DMS 273 treated with DMSO at 0.1 percent for 48 hours (cell line): ENCODE measurements around the gene VDAC1.
"Not testable (repeated sequence)": the region's sequence is repeated elsewhere in the genome, so short reads cannot be mapped to it uniquely, and the experiment has no call there.

Experiments
- DNase-seq: peaks from one replicate; lab custom pipeline; 2025; lab: John Stamatoyannopoulos, UW

VDAC1 gene

GRCh38 chr5:133941456-133942196 lies 63.1 kb downstream of the VDAC1 start:
- no peak for DNase-seq

DNA sequence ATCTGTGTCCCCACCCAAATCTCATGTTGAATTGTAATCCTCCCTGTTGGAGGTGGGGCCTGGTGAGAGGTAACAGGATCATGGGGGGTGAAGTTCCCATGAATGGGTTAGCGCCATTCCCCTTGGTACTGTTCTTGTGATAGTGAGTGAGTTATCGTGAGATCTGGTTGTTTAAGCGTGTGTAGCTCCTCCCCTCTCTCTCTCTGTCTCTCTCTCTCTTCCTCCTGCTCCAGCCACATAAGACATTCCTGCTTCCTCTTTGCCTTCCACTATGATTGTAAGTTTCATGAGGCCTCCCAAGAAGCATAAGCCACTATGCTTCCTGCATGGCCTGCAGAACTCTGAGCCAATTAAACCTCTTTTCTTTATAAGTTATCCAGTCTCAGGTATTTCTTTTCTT lies 65.1 kb downstream of the VDAC1 start:
- no peak for DNase-seq

DNA sequence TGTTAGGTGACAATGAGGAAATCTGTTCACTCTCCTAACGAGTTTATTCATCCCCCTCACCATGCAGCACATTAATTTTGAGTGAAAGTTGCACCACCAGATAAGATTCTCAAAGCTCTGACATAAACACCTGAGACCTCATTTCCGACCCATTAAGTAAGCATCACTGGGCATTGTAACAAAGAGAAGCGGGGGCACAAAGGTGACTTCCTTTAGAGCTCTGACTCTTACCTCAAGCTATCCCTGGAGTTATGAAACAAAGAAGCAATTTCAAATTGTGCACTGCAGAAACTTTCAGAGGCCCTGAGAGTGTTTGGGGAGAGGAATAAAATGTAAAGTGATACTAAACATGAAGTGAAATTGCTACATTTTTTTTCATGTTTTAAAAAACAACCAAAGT lies 65.8 kb downstream of the VDAC1 start:
- no peak for DNase-seq

GRCh38 chr5:133938039-133938821 lies 66.5 kb downstream of the VDAC1 start:
- no peak for DNase-seq

- DNase-seq: not testable (repeated sequence)
These were observed 67.1 kb downstream of the VDAC1 start for GRCh38 chr5:133937628-133938027.

GRCh38 chr5:133936651-133937015 lies 68.1 kb downstream of the VDAC1 start:
- no peak for DNase-seq

DNA sequence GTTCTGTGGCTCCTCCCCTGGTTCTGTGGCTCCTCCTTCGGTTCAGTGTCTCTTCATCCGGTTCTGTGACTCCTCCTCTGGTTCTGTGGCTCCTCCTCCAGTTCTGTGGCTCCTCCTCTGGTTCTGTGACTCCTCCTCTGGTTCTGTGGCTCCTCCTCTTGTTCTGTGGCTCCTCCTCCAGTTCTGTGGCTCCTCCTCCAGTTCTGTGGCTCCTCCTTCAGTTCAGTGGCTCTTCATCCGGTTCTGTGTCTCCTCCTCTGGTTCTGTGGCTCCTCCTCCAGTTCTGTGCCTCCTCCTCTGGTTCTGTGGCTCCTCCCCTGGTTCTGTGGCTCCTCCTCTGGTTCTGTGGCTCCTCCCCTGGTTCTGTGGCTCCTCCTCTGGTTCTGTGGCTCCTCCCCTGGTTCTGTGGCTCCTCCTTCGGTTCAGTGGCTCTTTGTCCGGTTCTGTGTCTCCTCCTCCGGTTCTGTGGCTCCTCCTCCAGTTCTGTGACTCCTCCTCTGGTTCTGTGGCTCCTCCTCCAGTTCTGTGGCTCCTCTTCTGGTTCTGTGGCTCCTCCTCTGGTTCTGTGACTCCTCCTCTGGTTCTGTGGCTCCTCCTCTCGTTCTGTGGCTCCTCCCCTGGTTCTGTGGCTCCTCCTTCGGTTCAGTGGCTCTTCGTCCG lies 68.7 kb downstream of the VDAC1 start:
- DNase-seq: not testable (repeated sequence)

DNA sequence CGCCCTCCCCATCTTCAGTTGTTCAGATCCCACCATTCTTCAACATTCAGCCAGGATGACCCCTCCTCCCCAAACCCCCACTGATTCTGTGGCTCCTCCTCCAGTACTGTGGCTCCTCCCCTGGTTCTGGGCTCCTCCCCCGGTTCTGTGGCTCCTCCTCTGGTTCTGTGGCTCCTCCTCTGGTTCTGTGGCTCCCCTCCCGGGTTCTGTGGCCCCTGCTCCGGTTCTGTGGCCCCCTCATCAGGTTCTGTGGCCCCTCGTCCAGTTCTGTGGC lies 69.2 kb downstream of the VDAC1 start:
- DNase-seq: no peak

DNA sequence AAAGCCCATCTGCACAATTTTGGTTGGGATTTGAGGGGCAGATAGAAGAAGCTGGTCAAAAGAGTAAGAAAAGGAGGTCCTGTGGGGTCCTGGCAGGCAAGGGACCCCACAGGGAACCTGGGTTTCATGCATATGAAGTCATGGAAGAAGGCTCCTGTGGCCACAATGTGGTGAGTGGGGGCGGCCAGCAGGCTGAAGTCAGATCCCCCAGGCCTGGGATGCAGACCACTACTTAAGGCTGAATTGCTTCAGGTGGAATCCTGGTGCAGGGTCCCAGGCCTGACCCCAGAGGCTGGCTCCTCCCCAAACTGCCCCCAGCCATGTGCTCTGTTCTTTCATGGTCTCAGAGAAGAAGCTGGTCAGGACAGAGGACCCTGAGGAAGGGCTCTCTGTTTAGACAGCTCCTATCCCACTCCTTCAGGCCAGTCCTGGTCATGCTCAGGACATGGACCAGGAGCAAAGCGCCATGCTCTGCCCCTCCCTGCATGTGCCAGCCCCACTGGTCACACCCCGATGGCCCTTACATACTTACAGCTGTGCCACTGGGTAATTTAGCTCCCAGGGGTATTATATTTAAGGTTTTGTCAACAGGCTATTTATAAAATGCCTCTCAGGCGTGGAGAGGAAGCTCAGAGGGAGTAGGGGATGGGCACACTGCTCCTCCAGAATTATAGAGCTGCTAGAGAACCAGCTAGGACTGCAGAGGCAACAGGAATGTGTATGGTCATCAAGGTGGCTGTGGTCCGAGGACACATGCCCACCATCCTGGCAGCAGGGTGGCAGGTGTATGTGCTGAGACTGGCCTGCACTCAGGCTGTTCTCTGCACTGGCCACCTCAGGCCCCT lies 69.7 kb downstream of the VDAC1 start:
- no peak for DNase-seq

- no peak for DNase-seq
These were observed 70.5 kb downstream of the VDAC1 start for GRCh38 chr5:133934311-133934710.

- no peak for DNase-seq
These were observed 71.0 kb downstream of the VDAC1 start for GRCh38 chr5:133933670-133934295.

GRCh38 chr5:133933169-133933509 lies 71.6 kb downstream of the VDAC1 start:
- no peak for DNase-seq

- DNase-seq: no peak
These were observed 72.2 kb downstream of the VDAC1 start for GRCh38 chr5:133932441-133933168.

DNA sequence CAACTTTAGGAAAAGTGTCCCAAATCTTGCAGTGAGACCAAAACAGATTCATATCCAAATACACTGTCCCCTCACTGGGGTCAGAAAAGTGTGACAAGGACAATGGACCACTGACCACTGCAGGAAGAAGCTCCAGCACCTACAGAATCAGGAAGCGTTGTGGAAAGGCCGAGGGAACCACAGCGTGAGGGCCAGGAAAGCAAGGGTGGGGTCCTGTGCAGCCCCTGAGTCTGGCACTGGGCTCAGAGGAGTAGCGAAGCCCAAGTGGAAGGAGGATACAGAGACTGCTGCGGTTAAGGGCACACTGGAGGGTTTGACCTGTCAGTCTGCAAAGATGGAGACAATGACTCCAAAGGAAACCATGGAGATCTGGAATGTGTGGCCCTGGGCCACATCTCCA lies 73.2 kb downstream of the VDAC1 start:
- DNase-seq: no peak

DNA sequence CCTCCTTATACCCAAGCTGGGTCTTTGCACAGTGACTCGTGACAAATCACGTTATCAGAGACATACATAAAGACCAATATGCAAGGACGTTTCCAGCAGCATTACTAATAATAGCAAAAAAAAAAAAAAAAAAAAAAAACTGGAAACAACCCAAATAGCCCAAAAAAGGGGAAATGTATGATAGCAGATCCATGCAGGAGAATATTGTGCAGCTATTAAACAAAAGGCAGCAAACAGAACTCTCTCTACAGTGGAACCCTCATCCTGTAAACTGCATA lies 74.0 kb downstream of the VDAC1 start:
- DNase-seq: no peak

- no peak for DNase-seq
These were observed 74.5 kb downstream of the VDAC1 start for GRCh38 chr5:133930061-133930812.

GRCh38 chr5:133928587-133929393 lies 76.0 kb downstream of the VDAC1 start:
- DNase-seq: no peak

- DNase-seq: no peak
These were observed 77.2 kb downstream of the VDAC1 start for GRCh38 chr5:133927300-133928180.
